ENCODE results near the gene PARN.

GRCh38 chr16:14572535-14572934, 57.5 kb downstream of the PARN start:
- TF ChIP-seq, protein P1, sequence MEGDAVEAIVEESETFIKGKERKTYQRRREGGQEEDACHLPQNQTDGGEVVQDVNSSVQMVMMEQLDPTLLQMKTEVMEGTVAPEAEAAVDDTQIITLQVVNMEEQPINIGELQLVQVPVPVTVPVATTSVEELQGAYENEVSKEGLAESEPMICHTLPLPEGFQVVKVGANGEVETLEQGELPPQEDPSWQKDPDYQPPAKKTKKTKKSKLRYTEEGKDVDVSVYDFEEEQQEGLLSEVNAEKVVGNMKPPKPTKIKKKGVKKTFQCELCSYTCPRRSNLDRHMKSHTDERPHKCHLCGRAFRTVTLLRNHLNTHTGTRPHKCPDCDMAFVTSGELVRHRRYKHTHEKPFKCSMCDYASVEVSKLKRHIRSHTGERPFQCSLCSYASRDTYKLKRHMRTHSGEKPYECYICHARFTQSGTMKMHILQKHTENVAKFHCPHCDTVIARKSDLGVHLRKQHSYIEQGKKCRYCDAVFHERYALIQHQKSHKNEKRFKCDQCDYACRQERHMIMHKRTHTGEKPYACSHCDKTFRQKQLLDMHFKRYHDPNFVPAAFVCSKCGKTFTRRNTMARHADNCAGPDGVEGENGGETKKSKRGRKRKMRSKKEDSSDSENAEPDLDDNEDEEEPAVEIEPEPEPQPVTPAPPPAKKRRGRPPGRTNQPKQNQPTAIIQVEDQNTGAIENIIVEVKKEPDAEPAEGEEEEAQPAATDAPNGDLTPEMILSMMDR (conservative IDR thresholded peaks at IDR 0.05; ENCODE audit: low read depth, low read length) = no peak
- TF ChIP-seq POLR2A (IDR thresholded peaks at IDR 0.05; ENCODE audit: low read depth, low read length) = no peak
